Measurements from ENCODE around the gene CCDC182.

The CCDC182 gene

GRCh38 chr17:57697891-57698711 lies 47.0 kb downstream of the CCDC182 start:
- no peak for DNase-seq (ENCODE audit: low spot score)

- DNase-seq (ENCODE audit: low spot score) = no peak
Observed at GRCh38 chr17:57697197-57697596, 47.9 kb downstream of the CCDC182 start.

- no peak for DNase-seq (ENCODE audit: low spot score)
Observed at GRCh38 chr17:57696050-57696449, 49.0 kb downstream of the CCDC182 start.
